Islet precursor cell (in vitro differentiated cells): Measurements from ENCODE around the gene BST2.

Source experiments
- DNase-seq: peaks from one replicate; pipeline ENCODE4 v3.0.0-alpha.2; 2018

The BST2 gene

GRCh38 chr19:17405250-17406045 lies at the start of gene BST2:
Gene BST2 (minus strand): TSS chr19:17405630. CDS start chr19:17405575, 55 bp downstream.
- no peak for DNase-seq

- DNase-seq = no peak
These were observed 49.2 kb upstream of the BST2 start for GRCh38 chr19:17454576-17455071.

GRCh38 chr19:17451820-17452219 lies 46.4 kb upstream of the BST2 start:
- no peak for DNase-seq

GRCh38 chr19:17450264-17451075 lies 45.0 kb upstream of the BST2 start:
- DNase-seq = no peak

GRCh38 chr19:17448131-17448967 lies 42.9 kb upstream of the BST2 start, which contains the start of gene TMEM221:
Gene TMEM221 (minus strand): TSS chr19:17448668. CDS start chr19:17448462, 206 bp downstream.
- peak; percentile 69 for DNase-seq

GRCh38 chr19:17447704-17448130 lies 42.3 kb upstream of the BST2 start:
- no peak for DNase-seq

- no peak for DNase-seq
These were observed 40.2 kb upstream of the BST2 start for GRCh38 chr19:17445526-17446165.

- peak; percentile 57 for DNase-seq
These were observed 36.0 kb upstream of the BST2 start for GRCh38 chr19:17441241-17442021.

GRCh38 chr19:17436874-17437267 lies 31.4 kb upstream of the BST2 start:
- no peak for DNase-seq

- no peak for DNase-seq
These were observed 30.9 kb upstream of the BST2 start for GRCh38 chr19:17436094-17436873.

- DNase-seq = no peak
These were observed 29.8 kb upstream of the BST2 start for GRCh38 chr19:17435218-17435617.

GRCh38 chr19:17431417-17431816 lies 26.0 kb upstream of the BST2 start:
- DNase-seq = no peak

- DNase-seq = no peak
These were observed 24.2 kb upstream of the BST2 start for GRCh38 chr19:17429641-17430113.

GRCh38 chr19:17424743-17425365 lies 19.4 kb upstream of the BST2 start:
- peak; percentile 94 for DNase-seq

- no peak for DNase-seq
These were observed 18.2 kb upstream of the BST2 start for GRCh38 chr19:17423429-17424208.

- no peak for DNase-seq
These were observed 16.5 kb upstream of the BST2 start for GRCh38 chr19:17421942-17422341.

- peak; percentile 56 for DNase-seq
These were observed 15.1 kb upstream of the BST2 start for GRCh38 chr19:17420475-17420924.

- peak; percentile 99 for DNase-seq
These were observed 14.4 kb upstream of the BST2 start, which contains the start of gene MVB12A for GRCh38 chr19:17419621-17420474. Gene MVB12A (plus strand): TSS chr19:17420047. CDS start chr19:17420136, 89 bp downstream.
